HUES64 (cell line): ENCODE results near the gene ARHGEF39.
"Not testable (repeated sequence)": the region's sequence is repeated elsewhere in the genome, so short reads cannot be mapped to it uniquely, and the experiment has no call there.

ENCODE experiments used
- H3K27ac ChIP-seq: 2 replicates; pipeline ENCODE4 v1.7.0; 2013; ENCODE audit warnings: low read depth, low read length, inconsistent platforms
- H3K27me3 ChIP-seq: 2 replicates; pipeline ENCODE4 v1.6.1; 2013; ENCODE audit warnings: mild to moderate bottlenecking, low read length; ENCODE audit not compliant: insufficient read depth
- H3K36me3 ChIP-seq: 2 replicates; pipeline ENCODE4 v1.6.1; 2013; ENCODE audit warnings: mild to moderate bottlenecking, low read length; ENCODE audit not compliant: insufficient read depth
- H3K4me1 ChIP-seq: 2 replicates; pipeline ENCODE4 v1.6.1; 2013; ENCODE audit warnings: mild to moderate bottlenecking, low read length, moderate library complexity; ENCODE audit not compliant: insufficient read depth
- H3K4me3 ChIP-seq: 2 replicates; pipeline ENCODE4 v1.5.1; 2013; ENCODE audit warnings: mild to moderate bottlenecking, low read length, moderate library complexity
- H3K9ac ChIP-seq: 2 replicates; pipeline ENCODE4 v1.6.1; 2013; ENCODE audit warnings: mild to moderate bottlenecking, low read depth, low read length
- H3K9me3 ChIP-seq: 2 replicates; pipeline ENCODE4 v1.6.1; 2013; ENCODE audit warnings: low read depth, low read length; ENCODE audit not compliant: insufficient read depth
- WGBS: fragments of 150-250, 120-280 bp; methylation state at CpG from one replicate; pipeline ENCODE4 v1.1.7; 2013; ENCODE audit warnings: missing lambda C conversion rate; 5-methylcytosine and 5-hydroxymethylcytosine counted together

ARHGEF39 gene

DNA sequence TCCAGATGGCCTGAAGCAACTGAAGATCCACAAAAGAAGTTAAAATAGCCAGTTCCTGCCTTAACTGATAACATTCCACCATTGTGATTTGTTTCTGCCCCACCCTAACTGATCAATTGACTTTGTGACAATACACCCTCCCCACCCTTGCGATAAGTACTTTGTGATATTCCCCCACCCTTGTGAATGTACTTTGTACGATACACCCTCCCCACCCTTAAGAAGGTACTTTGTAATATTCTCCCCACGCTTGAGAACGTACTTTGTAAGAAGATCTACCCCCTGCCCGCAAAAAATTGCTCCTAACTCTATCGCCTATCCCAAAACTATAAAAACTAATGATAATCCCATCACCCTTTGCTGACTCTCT, 28.1 kb downstream of the ARHGEF39 start:
- not testable (repeated sequence) for H3K9ac ChIP-seq, H3K36me3 ChIP-seq, H3K27ac ChIP-seq, H3K4me1 ChIP-seq, H3K9me3 ChIP-seq, H3K27me3 ChIP-seq, H3K4me3 ChIP-seq
- 97% methylated on average over 6 of the region's 6 CpGs for WGBS

DNA sequence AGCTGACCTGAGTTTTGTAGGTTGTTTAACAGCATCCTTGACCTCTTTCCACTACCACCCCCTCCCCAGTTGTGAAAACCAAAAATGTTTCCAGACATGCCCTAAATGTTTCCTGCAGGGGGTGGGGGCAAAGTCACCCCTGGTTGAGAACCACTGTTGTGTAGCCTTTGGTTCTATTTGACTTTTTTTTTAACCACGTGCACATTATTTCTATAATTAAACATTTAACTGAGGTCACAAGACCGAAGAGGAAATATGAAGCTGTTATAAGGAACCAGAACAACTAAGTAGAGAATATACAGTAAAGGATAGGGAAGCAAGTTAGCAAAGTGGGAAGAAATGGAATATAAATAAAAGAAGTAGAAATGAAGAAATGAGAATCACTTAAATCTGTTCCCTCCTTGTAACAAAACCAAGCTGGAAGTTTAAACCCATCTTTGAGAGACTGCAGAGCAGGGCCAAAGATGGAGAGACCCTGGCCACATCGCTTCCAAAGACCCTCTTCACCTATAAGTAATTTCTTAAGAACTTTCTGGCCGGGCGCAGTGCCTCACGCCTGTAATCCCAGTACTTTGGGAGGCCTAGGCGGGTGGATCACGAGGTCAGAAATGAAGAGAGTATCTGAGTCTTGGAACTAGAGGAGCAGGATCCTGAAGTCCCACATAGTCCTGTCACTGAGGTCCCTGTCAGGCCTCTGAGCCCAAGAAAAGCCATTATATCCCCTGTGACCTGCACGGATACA, 28.7 kb downstream of the ARHGEF39 start:
- 93% methylated on average over 8 of the region's 9 CpGs for WGBS
- Histone ChIP-seq H3K9me3 (no peaks in the 10 kb centered on the region), H3K36me3 (no peaks in the 10 kb centered on the region), H3K4me3 (no peak overlapping the region), H3K9ac (no peak overlapping the region), H3K27me3 (no peaks in the 10 kb centered on the region), H3K4me1 (no peaks in the 10 kb centered on the region), H3K27ac (no peak overlapping the region)

DNA sequence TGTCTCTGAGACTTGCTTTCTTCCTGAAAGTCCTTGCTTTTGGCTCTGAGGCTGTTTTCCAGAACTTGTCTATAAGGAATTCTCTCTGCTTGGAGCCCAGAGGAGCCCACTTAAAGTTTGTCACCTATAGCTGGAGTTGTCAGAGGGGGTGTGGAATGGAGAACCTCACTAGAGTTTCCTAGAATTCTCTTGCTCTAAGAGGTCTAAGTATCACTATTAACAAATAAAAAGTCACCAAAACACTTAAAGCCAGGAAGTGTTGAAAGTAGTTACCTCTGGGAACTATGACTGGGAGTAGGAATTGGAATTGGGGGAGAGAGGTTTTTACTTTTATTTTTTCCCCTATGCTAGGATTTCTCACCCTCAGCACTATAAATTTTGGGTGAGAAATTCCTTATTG, 29.3 kb downstream of the ARHGEF39 start:
- Histone ChIP-seq H3K9me3 (no peaks in the 10 kb centered on the region), H3K9ac (no peak overlapping the region), H3K27me3 (no peaks in the 10 kb centered on the region), H3K27ac (no peak overlapping the region), H3K36me3 (no peaks in the 10 kb centered on the region), H3K4me1 (no peaks in the 10 kb centered on the region), H3K4me3 (no peak overlapping the region)

DNA sequence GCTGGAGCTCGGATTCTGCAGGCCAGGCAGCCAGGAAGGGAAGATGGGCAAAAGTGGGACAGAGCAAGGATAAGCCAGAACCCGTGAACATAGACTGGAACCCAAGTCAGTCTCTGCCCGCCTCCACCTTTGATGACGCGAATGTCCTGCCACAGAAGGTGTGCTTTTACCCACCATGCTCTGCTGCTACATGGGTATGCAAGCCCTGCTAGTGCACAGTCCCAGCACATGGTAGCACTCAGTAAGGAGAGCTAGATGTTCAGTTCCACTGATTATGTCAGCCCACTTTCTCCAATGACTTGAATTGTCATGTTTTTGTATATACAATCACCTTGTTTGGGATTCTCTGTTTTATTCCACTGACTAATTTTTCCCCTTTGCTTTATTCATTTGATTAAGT, 35.4 kb downstream of the ARHGEF39 start:
- 89% methylated on average over 5 of the region's 5 CpGs for WGBS
- no peaks in the 10 kb centered on the region for H3K9me3 ChIP-seq

DNA sequence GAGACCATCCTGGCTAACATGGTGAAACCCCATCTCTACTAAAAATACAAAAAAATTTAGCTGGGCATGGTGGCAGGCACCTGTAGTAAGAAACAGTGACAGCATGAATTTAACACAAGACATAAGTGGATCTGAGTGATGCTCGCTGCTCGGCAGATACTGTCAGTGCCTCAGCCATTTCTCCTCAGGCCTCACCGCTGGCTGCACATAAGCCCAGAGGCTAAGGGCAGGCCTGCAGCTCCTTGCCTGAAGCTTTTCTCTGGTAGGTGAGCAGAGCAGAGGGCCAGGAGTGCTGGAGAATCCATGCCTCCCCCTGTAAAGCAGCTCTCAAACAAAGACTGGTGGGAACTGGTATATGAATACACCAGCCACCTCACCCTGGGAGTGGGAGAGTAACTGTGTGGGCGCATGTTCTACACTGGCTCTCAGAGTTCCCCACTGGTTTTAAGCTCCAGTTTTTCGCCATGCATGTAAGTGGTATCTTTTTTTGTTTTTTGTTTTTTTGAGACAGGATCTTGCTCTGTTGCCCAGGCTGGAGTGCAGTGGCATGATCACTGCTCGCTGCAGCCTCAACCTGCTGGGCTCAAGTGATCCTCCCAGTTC, 36.5 kb downstream of the ARHGEF39 start:
- H3K27ac ChIP-seq, result no peak overlapping the region
- WGBS, result 92% methylated on average over 6 of the region's 6 CpGs
- H3K27me3 ChIP-seq, result no peaks in the 10 kb centered on the region
- no peaks in the 10 kb centered on the region for H3K4me1 ChIP-seq
- H3K9me3 ChIP-seq, result no peaks in the 10 kb centered on the region
- no peak overlapping the region for H3K9ac ChIP-seq
- H3K36me3 ChIP-seq, result no peaks in the 10 kb centered on the region
- no peak overlapping the region for H3K4me3 ChIP-seq

More for the DNA sequence above, 35.4 kb downstream of the ARHGEF39 start:
- Histone ChIP-seq H3K36me3 (no peaks in the 10 kb centered on the region), H3K4me1 (no peaks in the 10 kb centered on the region), H3K27ac (no peak overlapping the region), H3K27me3 (no peaks in the 10 kb centered on the region), H3K9ac (no peak overlapping the region), H3K4me3 (no peak overlapping the region)

DNA sequence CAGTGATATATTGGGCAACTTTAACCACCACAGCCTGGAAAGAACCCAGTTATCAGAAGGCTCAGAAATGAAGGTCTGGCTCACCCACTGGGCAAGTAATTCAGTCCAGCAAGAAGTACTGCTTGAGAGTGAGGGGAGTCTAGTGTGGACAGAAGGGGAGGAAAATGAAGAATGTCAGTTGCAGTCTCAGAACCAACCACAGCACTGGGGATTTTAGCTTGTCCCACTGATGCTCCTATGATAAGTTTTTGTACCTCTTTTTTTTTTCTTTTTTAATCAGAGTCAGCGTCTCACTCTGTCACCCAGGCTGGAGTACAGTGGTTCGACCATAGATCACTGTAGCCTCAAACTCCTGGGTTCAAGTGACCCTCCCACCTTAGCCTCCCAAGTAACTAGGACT, 37.4 kb downstream of the ARHGEF39 start:
- H3K9ac ChIP-seq, result no peak overlapping the region
- no peak overlapping the region for H3K4me3 ChIP-seq
- no peaks in the 10 kb centered on the region for H3K4me1 ChIP-seq
- H3K36me3 ChIP-seq, result no peaks in the 10 kb centered on the region
- H3K27ac ChIP-seq, result no peak overlapping the region
- no peaks in the 10 kb centered on the region for H3K9me3 ChIP-seq
- H3K27me3 ChIP-seq, result no peaks in the 10 kb centered on the region
- WGBS, result 89% methylated on average over 2 of the region's 2 CpGs

DNA sequence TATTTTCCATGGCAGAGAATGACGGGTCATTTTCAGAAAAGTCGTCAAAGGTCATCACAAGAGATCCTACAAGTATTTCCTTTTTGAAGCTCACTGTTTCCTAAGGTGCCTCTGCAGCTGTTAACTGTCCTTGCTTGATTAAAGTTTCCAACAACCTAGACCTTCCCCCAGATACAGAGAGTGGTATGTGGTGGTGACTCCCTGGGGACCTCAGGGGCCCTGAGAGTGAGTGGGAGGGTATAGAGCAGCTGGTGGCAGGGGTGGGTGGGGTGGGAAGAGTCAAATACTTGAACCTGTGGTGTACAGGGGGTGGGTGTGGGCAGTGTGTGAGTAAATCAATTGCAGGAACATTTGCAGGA, 45.2 kb downstream of the ARHGEF39 start:
- no peak overlapping the region for H3K27ac ChIP-seq
- no peak overlapping the region for H3K4me3 ChIP-seq
- no peak overlapping the region for H3K9ac ChIP-seq
- 91% methylated on average over 2 of the region's 2 CpGs for WGBS
- 0 out of 2 replicates have a peak, but pooled peaks cover 6% of the 10 kb centered on the region for H3K4me1 ChIP-seq
- H3K36me3 ChIP-seq, result no peaks in the 10 kb centered on the region
- H3K9me3 ChIP-seq, result no peaks in the 10 kb centered on the region
- H3K27me3 ChIP-seq, result peaks cover 44% of the 10 kb centered on the region

DNA sequence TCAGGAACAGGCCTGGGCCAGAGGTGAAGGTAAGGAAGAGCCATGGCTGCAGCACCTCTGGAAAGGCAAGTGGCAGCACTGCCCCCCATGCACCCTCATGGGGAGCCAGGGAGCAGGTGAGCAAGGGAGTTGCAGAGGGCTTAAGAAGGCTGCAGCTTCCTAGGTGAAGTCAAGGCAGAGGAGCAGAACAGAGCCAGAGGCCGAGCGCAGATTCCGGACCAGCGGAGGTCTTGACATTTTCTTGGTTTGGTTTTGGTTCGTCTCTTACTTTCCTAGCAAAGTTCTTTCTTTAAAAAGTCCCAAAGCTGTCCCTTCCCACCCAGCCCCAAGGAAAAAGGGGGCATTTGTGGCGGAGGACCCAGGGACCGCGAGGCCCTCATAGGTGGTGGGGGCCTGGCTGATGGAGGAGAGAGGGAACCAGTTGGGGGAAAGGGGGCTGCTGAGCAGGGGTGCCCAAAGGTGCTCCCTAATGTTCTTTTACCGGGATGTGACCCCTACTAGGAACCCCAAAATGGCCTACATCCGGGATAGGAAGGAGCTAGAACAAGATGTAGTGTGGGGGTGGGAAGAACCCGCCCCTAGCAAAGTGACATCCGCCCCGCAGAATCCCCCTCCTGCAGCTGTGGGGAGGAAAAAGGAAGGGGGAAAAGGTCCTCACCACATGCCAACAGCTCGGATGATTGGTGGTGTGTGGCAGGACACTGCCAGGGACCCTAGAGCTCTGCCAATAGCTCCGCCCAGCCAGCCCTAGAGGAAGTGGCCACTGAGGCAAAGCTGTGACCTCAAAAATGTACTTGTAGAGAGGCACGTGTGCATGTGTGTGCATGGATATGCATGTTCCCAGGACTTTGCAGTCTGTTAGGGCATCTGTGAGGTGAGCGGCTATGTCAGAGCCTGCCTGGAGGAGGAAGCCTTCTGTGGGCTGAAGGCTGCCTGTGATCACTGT, 45.9 kb downstream of the ARHGEF39 start:
- 0 out of 2 replicates have a peak, but pooled peaks cover 6% of the 10 kb centered on the region for H3K4me1 ChIP-seq
- no peak overlapping the region for H3K9ac ChIP-seq
- H3K36me3 ChIP-seq, result no peaks in the 10 kb centered on the region
- WGBS, result 89% methylated on average over 17 of the region's 17 CpGs
- H3K27ac ChIP-seq, result no peak overlapping the region
- peaks cover 46% of the 10 kb centered on the region for H3K27me3 ChIP-seq
- H3K4me3 ChIP-seq, result no peak overlapping the region
- H3K9me3 ChIP-seq, result no peaks in the 10 kb centered on the region

DNA sequence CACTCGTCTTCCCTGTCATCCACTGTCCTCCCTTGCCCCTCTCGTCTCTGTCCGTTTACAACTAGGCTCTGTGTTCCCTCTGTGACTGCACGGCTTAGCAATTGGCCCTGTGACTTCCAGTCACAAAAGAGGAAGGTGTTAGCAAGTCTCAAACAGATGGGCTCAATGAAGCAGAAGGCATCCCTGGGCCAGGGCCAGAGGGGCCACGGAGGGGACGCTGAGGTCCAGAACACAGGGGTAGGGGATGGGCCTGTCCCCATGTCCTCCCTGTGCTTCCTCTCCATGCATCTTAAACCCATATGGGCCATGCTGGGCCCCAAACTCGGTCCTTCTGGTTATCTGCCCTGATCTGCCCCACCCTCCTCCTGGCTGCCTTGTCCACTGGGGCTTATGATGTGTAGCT, 46.7 kb downstream of the ARHGEF39 start, which contains the start of gene CD72:
Gene CD72 (minus strand): TSS at position 89 of the 403 bp plus-strand sequence. CDS start 110 bp downstream, outside the sequence.
- Histone ChIP-seq H3K9me3 (no peaks in the 10 kb centered on the region), H3K27me3 (peaks cover 46% of the 10 kb centered on the region), H3K4me1 (0 out of 2 replicates have a peak, but pooled peaks cover 6% of the 10 kb centered on the region), H3K9ac (peak within 1 kb of the TSS; percentile 54), H3K36me3 (no peaks in the 10 kb centered on the region), H3K4me3 (peak within 1 kb of the TSS; percentile 69), H3K27ac (no peak within 1 kb of the TSS)
- 90% methylated on average over 7 of the region's 7 CpGs for WGBS

DNA sequence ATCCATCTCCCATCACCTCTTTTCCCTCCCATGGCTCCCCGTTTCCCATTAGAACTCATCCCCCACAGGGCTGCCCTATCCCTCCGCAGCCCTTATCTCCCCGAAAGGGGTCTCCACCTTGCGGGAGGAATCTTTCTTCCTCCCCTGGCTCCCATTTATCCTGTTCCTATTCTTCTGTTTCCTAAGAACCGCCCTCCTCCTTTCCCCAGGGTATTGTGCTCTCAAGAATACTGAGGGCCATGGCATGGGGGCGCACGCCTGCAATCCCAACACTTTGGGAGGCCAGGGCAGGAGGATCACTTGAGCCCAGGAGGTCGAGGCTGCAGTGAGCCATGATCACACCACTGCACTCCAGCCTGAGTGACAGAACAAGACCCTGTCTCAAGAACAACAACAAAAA, 47.4 kb downstream of the ARHGEF39 start:
- no peaks in the 10 kb centered on the region for H3K36me3 ChIP-seq
- peaks cover 46% of the 10 kb centered on the region for H3K27me3 ChIP-seq
- H3K4me3 ChIP-seq, result peak overlapping the region; percentile 69
- H3K27ac ChIP-seq, result no peak overlapping the region
- 0 out of 2 replicates have a peak, but pooled peaks cover 6% of the 10 kb centered on the region for H3K4me1 ChIP-seq
- H3K9ac ChIP-seq, result peak overlapping the region; percentile 54
- H3K9me3 ChIP-seq, result no peaks in the 10 kb centered on the region
- 71% methylated on average over 8 of the region's 8 CpGs for WGBS
